Right renal pelvis (tissue), 4 donors: ENCODE data around the gene C1QTNF5. TPM values are rescaled to one million over a fixed set of nuclear protein-coding genes. Genes with fewer than 3 reads are reported as not detected.

Experiments
- DNase-seq, 4 donors: peaks; one replicate each; pipeline ENCODE4 v3.0.0-alpha.2; 2013; ENCODE audit warnings: low read depth in 4 of 4, low spot score in 3 of 4, missing footprints in 1 of 4
- polyA plus RNA-seq, 4 donors: library from polyadenylated mRNA; unstranded; fragments of 120-200 nt; gene quantifications; one replicate each; pipeline ENCODE4 v1.2.1, GENCODE V29; 2013; ENCODE audit not compliant: insufficient read length in 4 of 4

C1QTNF5 gene
- polyA plus RNA-seq, 4 donors, result 20.6 to 33.6 (median 25.5) TPM

DNA sequence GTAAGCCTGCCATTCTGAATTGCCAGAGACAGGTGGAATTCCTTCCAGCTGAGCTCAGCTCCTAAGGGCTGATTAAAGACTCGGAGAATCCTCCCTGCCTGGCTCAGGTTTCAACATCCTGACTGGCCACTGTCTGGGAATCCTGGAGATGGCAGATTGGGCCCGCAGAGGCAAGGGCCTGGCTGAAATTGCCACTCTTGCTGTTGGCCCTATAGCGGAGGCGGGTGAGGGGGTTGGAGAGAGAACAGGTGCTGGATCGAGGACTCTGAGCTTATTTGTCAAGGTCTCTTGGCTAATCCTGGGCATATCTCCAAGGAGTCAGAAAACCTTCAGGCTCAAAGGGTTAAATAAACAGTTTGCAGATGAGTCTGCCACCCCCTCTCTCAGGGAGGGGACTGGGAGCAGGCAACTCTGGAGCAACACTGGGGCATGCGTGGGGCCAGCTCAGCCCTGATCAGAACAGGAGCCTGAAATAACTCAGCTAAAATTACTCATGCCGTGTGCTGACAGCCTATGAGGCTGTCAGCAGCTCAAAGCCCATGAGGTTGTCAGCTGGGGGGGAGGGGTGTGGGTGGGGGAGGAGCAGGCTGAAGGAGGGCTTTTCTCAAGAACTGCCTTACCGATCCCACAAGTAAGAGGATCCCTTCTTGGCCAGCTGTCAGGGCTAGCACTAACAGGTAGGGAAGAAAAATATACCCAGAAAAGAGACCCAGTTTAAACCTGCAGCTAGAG, 20.5 kb upstream of the C1QTNF5 start:
- DNase-seq, result peak in 1 of 4 donors; percentile 50

DNA sequence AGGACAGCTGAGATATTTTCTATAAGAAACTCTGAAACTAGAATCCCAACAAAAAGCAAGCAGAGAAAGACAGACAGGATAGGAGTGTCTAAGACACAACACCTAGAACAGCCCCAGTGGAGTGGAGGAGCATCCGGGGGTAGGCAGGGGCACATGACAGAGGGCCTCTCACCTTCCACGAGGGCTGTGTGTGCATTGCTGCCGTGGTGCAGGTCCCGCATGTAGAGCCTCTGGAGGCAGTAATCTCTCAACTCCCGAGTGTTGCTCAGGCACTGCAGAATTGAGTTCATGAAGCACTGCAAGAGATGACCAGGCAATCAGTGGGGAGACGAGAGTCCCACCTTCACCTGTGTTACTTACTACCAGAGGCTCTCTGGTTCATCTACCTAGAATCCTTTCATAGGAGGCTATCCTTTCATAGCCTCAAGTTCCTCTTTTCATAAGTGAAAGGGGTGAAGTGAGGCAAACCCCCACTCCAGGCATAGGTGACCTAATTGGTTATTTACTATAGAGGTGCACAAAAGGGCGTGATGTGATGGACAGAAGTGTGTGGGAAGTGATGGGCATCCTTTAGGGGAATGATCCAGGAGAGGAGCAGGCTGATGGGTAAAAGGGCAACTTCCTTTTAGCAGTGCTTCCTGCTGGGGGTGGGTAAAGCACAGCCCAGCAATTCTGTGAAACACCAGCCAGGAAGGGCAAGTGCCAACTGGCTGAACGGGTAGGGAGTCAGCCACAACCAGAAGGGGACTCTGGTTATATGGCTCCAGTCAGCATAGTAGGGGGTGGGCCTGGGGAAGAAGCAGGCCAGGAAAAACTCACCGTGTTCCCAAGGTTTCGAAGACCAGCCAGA, 18.9 kb upstream of the C1QTNF5 start:
- no peak for DNase-seq

DNA sequence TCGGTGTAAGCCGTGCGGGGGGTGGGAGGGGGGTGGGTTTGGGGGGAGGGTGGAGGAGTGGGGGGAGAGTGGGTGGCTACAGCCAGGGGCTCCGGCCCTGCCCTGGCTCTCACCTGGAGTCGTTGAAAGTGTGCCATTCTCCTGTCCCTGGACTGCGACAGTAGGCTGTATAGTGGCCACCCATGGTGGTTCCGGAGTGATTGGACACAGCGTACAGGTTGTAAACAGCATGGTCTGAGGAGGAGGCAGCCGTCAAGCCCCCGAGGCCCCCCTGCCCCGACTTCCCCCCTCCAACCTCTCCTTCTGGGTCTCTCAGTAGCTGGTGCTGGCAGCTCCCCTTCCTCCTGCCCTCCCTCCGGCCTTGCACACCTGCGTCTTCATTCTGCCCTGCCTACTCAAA, 16.4 kb upstream of the C1QTNF5 start:
- DNase-seq, result no peak

DNA sequence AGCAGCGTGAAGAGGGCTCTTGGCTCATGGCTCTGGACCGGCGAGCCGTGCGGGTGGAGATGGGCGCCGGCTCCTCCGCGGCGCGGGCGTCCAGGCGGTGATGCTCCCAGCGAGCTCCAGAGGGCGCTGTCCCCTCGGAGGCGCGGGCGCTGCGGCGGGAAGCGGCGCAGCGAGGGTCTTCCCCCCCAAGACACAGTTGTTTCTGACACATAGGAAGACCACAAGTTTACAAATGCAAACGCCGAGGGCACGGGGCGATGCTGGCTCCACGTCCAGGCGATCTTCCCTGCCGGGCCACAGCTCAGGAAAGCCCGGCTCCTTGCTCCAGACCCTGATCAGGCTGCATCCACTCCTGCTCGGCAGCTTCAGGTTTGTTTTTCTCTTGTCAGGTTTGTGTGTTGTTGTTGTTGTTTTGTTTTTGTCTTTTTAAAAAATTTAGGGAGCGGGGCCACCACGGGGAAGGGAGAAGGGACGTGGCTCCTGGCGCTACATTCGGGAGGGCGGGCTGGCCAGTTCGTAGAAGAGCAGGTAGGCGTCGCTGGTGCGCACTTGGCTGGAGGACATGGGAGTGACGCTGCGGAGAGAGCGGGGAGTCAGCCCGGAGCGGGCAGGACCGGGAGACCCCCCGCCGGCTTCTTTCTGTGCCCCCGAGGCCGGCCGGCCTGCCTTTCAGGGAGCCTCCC, 15.8 kb upstream of the C1QTNF5 start:
- peak in 1 of 4 donors; percentile 69 for DNase-seq

DNA sequence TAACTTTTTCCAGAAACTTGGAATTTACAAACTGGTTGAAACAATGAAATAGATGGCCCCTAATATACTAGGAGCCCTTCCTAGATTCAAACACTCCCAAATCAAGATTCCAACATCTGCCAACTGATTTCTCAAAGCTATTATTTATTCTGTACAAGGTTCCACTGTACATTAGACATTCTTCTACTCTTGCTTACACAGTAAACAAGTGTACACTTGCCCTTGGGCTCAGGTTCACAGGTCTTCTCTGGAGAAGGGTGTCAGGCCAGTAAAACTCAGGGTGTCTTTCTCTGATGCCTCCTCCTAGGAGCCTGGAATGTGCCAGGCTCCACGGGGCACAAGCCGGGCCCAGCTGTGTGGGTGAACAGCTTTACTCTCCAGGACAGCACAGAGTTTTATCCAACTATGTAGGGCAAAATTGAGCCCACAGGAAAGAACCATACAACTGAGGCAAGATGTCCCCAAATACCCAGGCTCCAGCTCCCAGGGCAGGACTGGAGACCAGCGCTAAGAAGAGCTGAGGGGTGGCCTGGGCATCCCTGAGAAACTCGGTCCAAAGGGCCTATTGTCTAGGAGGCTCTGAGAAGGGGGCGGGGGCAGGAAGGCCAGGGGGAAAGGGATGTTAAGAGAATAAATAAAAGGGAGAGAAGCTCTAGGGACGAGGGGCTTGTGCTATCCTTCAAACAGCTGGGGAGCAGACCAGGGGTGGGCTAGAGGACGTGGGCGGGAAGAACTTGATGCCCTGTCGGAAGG, 14.6 kb upstream of the C1QTNF5 start:
- no peak for DNase-seq

DNA sequence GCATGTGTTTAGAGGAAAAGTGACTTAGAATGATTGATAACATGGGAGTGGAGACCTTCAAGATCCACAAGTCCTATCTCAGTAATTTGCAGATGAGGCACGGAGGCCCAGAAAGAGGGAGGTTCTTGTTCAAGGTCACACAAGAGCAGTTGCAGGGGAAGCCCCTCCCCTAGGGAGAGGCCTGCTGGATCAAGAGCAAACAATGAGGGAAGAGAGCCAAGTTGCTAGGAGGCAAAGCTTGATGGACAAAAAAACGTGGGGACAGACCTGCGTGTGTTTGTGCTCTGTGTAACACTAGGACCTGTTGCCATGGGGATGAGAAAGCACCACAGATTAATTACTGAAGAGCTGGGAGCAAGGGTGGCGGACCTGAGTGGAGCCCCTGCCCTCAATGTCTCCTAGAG, 12.2 kb upstream of the C1QTNF5 start:
- no peak for DNase-seq

DNA sequence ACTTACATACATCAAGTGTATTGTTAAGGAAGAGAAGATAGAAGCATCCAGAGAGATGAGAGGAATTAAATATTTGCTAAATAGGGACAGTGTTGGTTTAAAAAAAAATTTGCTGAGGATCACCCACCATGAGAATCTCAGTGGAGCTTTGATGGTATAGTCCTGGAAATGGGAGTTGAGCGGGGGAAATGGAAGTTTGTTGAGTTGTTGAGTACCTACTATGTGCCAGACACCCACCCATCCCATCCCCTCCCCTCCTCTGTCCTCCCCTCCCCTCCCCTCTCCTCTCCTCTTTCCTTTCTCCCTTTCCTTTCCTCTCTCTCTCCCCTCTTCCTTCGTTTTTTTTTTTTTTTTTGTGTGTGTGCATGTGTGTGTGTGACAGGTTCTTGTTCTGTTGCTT, 10.5 kb upstream of the C1QTNF5 start:
- no peak for DNase-seq

DNA sequence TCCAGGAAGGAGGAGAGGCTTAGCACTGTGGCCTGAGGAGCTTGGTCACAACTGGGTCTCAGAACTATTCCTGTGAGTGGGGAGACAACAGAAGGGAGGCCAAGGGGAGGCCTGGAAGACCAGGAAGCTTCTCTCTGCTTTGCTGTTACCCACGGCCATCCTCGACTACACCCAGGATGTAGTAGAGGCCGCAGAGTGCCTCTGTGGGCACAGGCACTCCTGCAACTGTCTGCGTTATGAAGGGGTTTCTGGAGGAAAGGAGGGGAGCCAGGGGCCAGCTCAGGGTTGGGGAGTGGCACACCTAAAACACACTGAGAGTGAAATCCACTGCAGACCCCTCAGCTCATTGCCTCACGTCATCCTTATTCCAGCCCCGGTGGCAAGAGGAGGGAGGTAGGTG, 9.6 kb upstream of the C1QTNF5 start:
- DNase-seq, result no peak

DNA sequence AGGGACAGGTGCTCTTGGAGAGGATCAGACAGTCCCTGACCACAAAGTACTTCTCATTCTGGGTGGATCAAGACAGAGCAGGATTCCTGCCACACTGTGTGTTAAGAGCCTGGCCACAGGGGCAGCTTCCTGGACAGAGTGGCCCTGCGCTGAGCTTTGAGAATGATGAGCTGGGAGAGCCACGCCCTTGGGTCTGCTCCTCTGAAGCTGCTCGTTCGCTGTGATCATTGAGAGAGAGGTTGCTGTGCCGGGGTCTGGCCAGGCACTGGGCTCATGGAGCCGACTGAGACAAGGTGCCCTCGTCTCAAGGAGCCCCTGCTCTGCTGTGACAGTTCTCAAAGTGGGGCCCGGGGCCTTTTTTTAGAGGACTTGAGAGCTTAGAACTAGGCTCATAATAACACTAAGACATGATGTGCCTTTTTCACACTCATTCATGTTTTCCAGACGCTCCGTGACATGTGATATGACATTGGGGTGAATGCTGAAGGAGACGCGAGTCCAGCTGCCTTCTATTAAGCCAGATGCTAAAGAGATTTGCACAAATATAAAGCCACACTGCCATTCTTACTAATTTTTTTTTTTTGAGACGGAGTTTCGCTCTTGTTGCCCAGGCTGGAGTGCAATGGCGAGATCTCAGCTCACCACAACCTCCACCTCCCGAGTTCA, 7.4 kb upstream of the C1QTNF5 start:
- no peak for DNase-seq

DNA sequence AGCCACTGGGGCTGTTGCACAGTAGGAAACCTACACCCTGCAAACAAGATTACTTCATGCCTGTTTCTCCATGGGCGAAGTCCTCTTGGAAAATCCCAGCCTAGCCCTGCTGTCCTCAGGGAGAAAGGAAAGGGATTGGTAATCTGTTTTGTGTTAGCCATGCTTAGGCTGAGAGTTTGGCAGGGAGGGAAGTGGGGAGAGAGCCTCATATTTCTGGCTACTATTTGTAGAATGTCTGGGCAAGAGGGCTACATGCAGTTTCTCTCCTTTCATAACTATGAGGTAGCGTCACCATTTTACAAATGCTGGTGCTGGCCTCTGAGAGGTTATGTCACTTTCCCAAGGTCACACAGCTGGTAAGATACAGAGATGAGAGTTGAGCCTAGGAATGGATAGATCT, 6.6 kb upstream of the C1QTNF5 start:
- DNase-seq, result no peak

DNA sequence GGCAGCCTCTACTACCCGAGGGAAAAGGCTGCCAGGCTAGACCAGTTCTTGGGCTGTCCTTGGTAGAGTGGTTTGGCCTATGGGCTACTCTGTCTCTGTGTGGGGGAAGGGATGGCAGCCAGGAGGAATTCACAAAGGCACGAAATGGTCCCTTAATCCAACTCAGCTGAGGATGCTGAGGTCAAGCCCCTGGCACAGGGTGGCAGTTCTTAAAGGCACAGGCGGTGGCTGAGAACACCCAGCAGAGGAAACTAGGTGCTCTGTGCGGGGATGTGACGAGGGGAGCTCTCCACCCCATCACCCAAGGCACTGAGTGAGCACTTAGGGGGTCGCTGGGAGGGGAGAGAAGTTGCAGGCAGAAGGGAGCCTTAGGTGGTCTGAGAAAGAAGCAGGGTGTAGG, 5.9 kb upstream of the C1QTNF5 start, which contains the start of gene MFRP:
Gene MFRP (minus strand): TSS at position 101 of the 400 bp plus-strand sequence. CDS start 192 bp downstream, outside the sequence.
- DNase-seq, result no peak

DNA sequence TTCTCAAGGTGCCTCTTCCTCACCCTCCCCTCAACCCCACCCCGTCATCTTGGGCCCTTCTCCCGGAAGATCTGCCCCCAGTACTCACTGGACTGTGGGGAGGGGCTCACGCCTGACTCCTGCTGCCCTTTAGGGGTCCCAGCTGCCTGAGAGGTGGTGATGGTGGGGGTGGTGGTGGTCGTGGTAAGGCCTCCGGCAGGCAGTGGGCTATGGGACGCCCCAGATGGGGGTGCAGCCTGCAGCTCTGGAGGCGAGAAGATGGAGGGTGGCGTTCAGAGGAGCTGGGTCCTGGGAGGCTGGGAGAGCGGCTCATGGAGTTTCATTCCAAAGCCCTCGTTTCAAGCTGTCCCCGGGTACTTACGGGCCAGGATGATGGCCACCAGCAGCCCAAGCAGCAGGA, 5.0 kb upstream of the C1QTNF5 start:
- DNase-seq, result no peak

DNA sequence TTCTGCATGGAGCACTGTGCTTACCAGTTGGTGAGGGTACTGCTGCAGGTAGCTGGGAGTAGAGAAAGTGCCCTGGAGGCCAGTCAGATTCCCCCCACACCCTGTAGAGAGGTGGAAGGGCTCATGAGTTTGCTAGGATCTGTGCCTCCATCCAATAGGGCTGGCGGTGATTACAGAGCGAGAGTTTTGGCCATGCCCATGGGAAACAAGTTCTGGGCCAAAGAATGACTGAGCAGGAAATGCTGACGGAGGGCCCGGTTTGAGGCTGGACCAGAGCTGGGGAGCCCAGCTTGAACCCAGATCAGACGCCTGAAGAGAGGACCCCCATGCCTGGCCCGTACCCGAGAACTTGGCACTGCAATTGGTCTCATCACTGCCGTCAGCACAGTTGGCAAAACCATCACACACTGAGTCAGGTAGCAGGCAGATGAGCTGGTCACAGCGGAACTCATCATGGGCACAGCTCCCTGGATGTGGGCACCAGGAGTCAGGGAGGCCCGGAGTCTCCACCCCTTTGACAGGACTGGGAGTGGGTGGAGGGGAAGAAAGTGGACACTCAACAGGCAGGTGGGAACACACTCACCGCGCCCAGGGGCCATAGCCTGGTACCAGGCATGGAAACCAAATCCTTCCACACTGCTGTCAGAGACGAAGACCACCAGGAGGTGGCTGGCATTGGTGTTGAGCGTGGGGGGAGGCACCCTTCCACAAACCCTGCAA, 3.8 kb upstream of the C1QTNF5 start:
- no peak for DNase-seq

DNA sequence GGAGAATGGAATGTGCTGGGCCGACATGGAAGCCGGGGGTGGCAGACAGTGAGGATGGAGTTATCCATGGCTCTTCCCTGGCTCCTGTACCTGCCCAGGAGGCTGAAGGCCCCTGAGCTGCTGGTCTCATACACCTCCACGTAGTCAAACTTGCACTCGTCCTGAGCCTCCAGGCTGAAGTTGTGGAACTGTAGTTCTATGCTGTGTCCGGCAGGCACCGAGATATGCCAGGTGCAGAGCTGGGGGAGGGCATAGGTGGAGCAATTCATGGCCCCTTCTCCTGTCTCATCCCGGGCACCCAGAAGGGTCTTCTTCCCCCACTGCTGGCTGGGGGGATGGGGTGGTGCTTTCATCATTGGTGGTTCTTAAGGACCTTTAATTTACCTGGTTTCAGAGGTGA, 3.0 kb upstream of the C1QTNF5 start:
- no peak for DNase-seq

DNA sequence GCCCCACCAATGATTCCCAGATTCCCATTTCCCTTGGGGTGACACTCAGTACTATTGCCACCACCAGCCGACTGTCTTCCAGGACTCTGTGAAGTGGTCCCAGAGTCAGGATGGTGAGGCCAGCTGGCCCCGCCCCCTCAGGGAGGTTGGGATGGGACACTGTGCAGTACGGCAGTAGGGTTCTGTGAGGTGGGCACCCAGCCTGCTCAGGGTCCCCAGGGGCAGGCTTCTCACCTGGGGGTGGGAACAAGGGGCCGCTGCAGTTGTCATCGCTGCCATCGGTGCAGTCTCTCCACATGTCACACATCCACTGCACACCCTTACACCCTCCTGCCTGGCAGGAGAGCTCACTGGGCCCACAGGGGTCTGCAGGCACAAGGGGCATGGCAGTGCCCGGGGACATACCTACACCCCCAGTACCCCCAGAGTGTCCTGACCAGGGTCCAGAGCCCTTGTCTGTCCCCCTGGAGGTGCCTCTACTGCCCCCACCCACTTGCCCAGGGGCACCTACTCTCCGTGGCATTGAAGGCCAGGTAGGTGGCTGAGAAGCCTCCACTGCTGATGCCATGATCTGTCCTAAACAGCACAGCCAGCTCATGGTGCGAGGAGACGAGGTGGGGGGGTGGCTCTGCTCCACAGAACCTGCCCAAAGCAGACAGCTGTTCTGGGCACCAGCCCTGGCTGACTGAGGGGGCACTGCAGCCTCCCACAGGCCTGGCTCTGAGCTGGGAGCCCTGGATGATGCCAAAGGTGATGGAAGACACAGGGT, 1.9 kb upstream of the C1QTNF5 start:
- DNase-seq, result no peak

DNA sequence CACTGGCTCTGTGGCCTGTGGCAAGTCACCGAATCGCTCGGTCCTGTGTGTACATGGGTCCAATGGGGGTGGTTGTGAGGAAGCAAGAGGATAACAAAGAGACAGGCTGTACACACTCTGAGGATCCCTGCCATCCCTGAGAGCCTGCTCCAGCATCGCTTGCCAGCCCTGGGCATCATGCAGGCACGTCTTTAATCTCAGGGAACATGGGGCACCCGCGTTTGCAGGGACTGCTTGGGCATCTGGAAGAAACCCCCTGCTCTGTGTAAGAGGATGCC, 1.3 kb upstream of the C1QTNF5 start:
- no peak for DNase-seq

DNA sequence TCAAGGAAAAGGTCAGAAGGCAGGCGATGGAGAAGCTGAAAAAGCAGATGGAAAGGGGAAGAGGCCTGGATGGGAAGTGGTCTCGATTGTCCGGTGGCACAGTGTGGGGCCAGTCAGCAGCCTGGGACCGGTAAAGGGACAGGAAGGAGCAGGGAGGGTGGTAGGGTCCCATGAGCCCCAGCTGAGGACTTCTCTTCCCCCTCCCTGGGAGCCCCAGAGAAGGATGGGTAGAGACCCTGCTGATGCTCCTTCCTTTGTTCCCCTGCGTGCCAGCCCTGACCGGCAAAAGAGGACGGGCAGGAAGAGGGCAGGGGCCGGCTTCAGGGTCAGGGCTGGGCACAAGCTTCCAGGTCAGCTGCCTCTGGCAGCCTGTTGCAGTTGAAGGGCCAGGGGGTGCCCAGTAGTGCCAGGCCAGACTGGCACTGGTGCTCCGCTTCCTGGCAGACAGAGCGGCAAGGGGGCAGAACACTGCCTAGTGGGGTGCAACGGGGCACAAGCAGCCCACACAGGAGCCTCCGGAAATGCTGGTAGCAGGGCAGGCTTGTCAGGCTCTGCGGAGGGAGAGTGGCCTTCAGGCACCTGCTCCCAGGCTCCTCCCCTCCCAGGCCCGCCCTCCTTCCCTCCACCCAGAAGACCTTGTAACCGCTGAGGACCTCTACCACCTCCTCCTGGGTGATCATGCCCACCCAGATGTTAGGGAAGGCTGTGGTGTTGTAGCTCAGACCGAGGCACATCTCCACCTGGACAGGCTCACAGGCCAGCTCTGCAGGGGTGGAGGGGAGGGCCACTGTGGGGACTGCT, 739 bp upstream of the C1QTNF5 start:
- no peak for DNase-seq
